ENCODE results near the gene ING4. TPM values are rescaled to one million over a fixed set of nuclear protein-coding genes. Genes with fewer than 3 reads are reported as not detected.

ING4 gene
- total RNA-seq, 1 donor from 2014 or later, result 45.7 TPM

- TF ChIP-seq POLR2AphosphoS5 (IDR thresholded peaks at IDR 0.05; ENCODE audit: insufficient read depth in 1 of 2, low read depth in 1 of 2), result peak in 1 of 2 donors; percentile 32
- no peak for TF ChIP-seq CTCF (IDR thresholded peaks at IDR 0.05)
- TF ChIP-seq POLR2A (IDR thresholded peaks at IDR 0.05), result no peak
- Histone ChIP-seq H3K36me3 (no peaks in the 10 kb centered on the region), H3K4me1 (peaks cover 13% of the 10 kb centered on the region), H3K9me3 (no peaks in the 10 kb centered on the region), H3K27ac (peak within 1 kb of the TSS; percentile 27), H3K27me3 (no peaks in the 10 kb centered on the region), H3K4me3 (peak within 1 kb of the TSS; percentile 50 to 70)
- intact Hi-C loops (cut with DNase I), result no loop called here
- DNase-seq (ENCODE audit: extremely low spot score in 2 of 2), result no peak
These were observed 37.7 kb upstream of the ING4 start, which contains the start of gene PIANP for GRCh38 chr12:6700646-6701051. TSS of gene PIANP (minus strand) at chr12:6700815. CDS start at chr12:6698061, 2,754 bp downstream.

- Histone ChIP-seq H3K4me3 (peak overlapping the region; percentile 50 to 70), H3K27me3 (no peaks in the 10 kb centered on the region), H3K9me3 (no peaks in the 10 kb centered on the region), H3K27ac (peak overlapping the region; percentile 27), H3K4me1 (peaks cover 13% of the 10 kb centered on the region), H3K36me3 (no peaks in the 10 kb centered on the region)
- no peak for DNase-seq (ENCODE audit: extremely low spot score in 2 of 2)
- TF ChIP-seq POLR2AphosphoS5 (IDR thresholded peaks at IDR 0.05; ENCODE audit: insufficient read depth in 1 of 2, low read depth in 1 of 2), result peak in 1 of 2 donors; percentile 13
- TF ChIP-seq POLR2A (IDR thresholded peaks at IDR 0.05), result no peak
- intact Hi-C loops (cut with DNase I), result no loop called here
These were observed 37.2 kb upstream of the ING4 start for GRCh38 chr12:6699989-6700645.

- TF ChIP-seq POLR2A (IDR thresholded peaks at IDR 0.05), result no peak
- TF ChIP-seq CTCF (IDR thresholded peaks at IDR 0.05), result no peak
- no peak for TF ChIP-seq POLR2AphosphoS5 (IDR thresholded peaks at IDR 0.05; ENCODE audit: insufficient read depth in 1 of 2, low read depth in 1 of 2)
- DNase-seq (ENCODE audit: extremely low spot score in 2 of 2), result no peak
- Histone ChIP-seq H3K27me3 (no peaks in the 10 kb centered on the region), H3K9me3 (no peaks in the 10 kb centered on the region), H3K36me3 (no peaks in the 10 kb centered on the region), H3K4me1 (peaks cover 13% of the 10 kb centered on the region), H3K4me3 (peak overlapping the region; percentile 50 to 70), H3K27ac (peak overlapping the region; percentile 27)
- intact Hi-C loops (cut with DNase I), result no loop called here
These were observed 36.5 kb upstream of the ING4 start for GRCh38 chr12:6699259-6699988.

GRCh38 chr12:6698352-6699046, 35.6 kb upstream of the ING4 start:
- Histone ChIP-seq H3K4me1 (peaks cover 13% of the 10 kb centered on the region), H3K27me3 (no peaks in the 10 kb centered on the region), H3K36me3 (no peaks in the 10 kb centered on the region), H3K4me3 (no peak overlapping the region), H3K9me3 (no peaks in the 10 kb centered on the region), H3K27ac (no peak overlapping the region)
- intact Hi-C loops (cut with DNase I), result no loop called here
- no peak for DNase-seq (ENCODE audit: extremely low spot score in 2 of 2)
- no peak for TF ChIP-seq POLR2AphosphoS5 (IDR thresholded peaks at IDR 0.05; ENCODE audit: insufficient read depth in 1 of 2, low read depth in 1 of 2)
- no peak for TF ChIP-seq POLR2A (IDR thresholded peaks at IDR 0.05)
- TF ChIP-seq CTCF (IDR thresholded peaks at IDR 0.05), result no peak

- H3K9me3 ChIP-seq, result no peaks in the 10 kb centered on the region
- no peaks in the 10 kb centered on the region for H3K36me3 ChIP-seq
- intact Hi-C loops (cut with DNase I), result no loop called here
- H3K27me3 ChIP-seq, result no peaks in the 10 kb centered on the region
- no peak for DNase-seq (ENCODE audit: extremely low spot score in 2 of 2)
- H3K27ac ChIP-seq, result no peak overlapping the region
- TF ChIP-seq POLR2A (IDR thresholded peaks at IDR 0.05), result no peak
- TF ChIP-seq CTCF (IDR thresholded peaks at IDR 0.05), result no peak
- no peak for TF ChIP-seq POLR2AphosphoS5 (IDR thresholded peaks at IDR 0.05; ENCODE audit: insufficient read depth in 1 of 2, low read depth in 1 of 2)
- no peak overlapping the region for H3K4me3 ChIP-seq
- peaks cover 13% of the 10 kb centered on the region for H3K4me1 ChIP-seq
These were observed 34.8 kb upstream of the ING4 start for GRCh38 chr12:6697584-6698351.
